Natural killer cell (primary cell): Measurements from ENCODE around the gene RAB21. TPM values are rescaled to one million over a fixed set of nuclear protein-coding genes. Genes with fewer than 3 reads are reported as not detected.
A peak's percentile ranks its signal among the peaks of the same experiment; 100 is the strongest.

ENCODE experiments used
- ATAC-seq, 3 donors: fragments of 150-1000 bp in 2 of 3; fragments of 200-7000 bp in 1 of 3; cut with Tn5 transposase; 1 replicate in 1 of 3; 2 replicates in 2 of 3; pipeline ENCODE4 v1.10.0; 2021; ENCODE audit warnings: mild to moderate bottlenecking in 2 of 3, moderate library complexity in 2 of 3
- DNase-seq, 2 donors: peaks; one replicate each; pipeline versions ENCODE4 v3.0.0 to v3.0.0-alpha.2; 2013 to 2021; ENCODE audit warnings: mixed read lengths in 1 of 2
- H3K27ac ChIP-seq: one replicate; pipeline ENCODE4 v1.5.1; 2013; ENCODE audit warnings: mild to moderate bottlenecking, low read length
- H3K27me3 ChIP-seq: one replicate; pipeline ENCODE4 v1.6.1; 2013; ENCODE audit warnings: low read length; ENCODE audit not compliant: control insufficient read depth, insufficient read depth
- H3K36me3 ChIP-seq: one replicate; pipeline ENCODE4 v1.6.1; 2013; ENCODE audit warnings: low read length; ENCODE audit not compliant: control insufficient read depth, insufficient read depth
- H3K4me1 ChIP-seq: one replicate; pipeline ENCODE4 v1.6.1; 2013; ENCODE audit warnings: low read length; ENCODE audit not compliant: control insufficient read depth, insufficient read depth
- H3K4me3 ChIP-seq: one replicate; pipeline ENCODE4 v1.5.1; 2013; ENCODE audit warnings: low read length
- H3K9me3 ChIP-seq: one replicate; pipeline ENCODE4 v1.6.1; 2013; ENCODE audit warnings: low read length; ENCODE audit not compliant: control insufficient read depth, insufficient read depth
- H3K27ac Mint-ChIP-seq, 2 donors: one replicate each; pipeline ENCODE4 v1.8.0; 2022; ENCODE audit warnings: mild to moderate bottlenecking in 2 of 2, mixed read lengths in 2 of 2, moderate library complexity in 1 of 2
- H3K27me3 Mint-ChIP-seq, 2 donors: one replicate each; pipeline ENCODE4 v1.8.0; 2022; ENCODE audit warnings: low read depth in 2 of 2, mixed read lengths in 2 of 2
- H3K36me3 Mint-ChIP-seq: one replicate; pipeline ENCODE4 v1.8.0; 2022; ENCODE audit warnings: mixed read lengths
- H3K4me1 Mint-ChIP-seq, 2 donors: one replicate each; pipeline ENCODE4 v1.8.0; 2022; ENCODE audit warnings: mixed read lengths in 2 of 2
- H3K4me3 Mint-ChIP-seq: one replicate; pipeline ENCODE4 v1.8.0; 2022; ENCODE audit warnings: mild to moderate bottlenecking, moderate library complexity, mixed read lengths
- H3K9me3 Mint-ChIP-seq, 2 donors: one replicate each; pipeline ENCODE4 v1.8.0; 2022; ENCODE audit warnings: mixed read lengths in 2 of 2
- WGBS: methylation state at CpG from one replicate; pipeline ENCODE4 v1.1.7; 2013; ENCODE audit warnings: missing lambda C conversion rate; ENCODE audit not compliant: insufficient coverage; 5-methylcytosine and 5-hydroxymethylcytosine counted together
- intact Hi-C: fragments of 100-400 bp; cut with micrococcal nuclease; formaldehyde crosslinking; loops from one replicate; pipeline ENCODE4 v1.14.2; 2022
- total RNA-seq, 4 donors: library from RNA; stranded (reverse); fragments of 120-200 nt in 1 of 4; gene quantifications; one replicate each; pipeline versions ENCODE4 v1.2.3 to v1.2.4, GENCODE V29; 2013 to 2022
- TF ChIP-seq, protein P1 (sequence below): fragments of 200-600 bp; IDR thresholded peaks from one replicate; pipeline ENCODE4 v1.8.0; 2022; ENCODE audit warnings: antibody characterized with exemption

RAB21 gene
- total RNA-seq, 3 donors from 2014 or later (not counting 1 experiment from before 2014, with no cell fraction given), result 62.5 to 84.9 (median 68.7) TPM

DNA sequence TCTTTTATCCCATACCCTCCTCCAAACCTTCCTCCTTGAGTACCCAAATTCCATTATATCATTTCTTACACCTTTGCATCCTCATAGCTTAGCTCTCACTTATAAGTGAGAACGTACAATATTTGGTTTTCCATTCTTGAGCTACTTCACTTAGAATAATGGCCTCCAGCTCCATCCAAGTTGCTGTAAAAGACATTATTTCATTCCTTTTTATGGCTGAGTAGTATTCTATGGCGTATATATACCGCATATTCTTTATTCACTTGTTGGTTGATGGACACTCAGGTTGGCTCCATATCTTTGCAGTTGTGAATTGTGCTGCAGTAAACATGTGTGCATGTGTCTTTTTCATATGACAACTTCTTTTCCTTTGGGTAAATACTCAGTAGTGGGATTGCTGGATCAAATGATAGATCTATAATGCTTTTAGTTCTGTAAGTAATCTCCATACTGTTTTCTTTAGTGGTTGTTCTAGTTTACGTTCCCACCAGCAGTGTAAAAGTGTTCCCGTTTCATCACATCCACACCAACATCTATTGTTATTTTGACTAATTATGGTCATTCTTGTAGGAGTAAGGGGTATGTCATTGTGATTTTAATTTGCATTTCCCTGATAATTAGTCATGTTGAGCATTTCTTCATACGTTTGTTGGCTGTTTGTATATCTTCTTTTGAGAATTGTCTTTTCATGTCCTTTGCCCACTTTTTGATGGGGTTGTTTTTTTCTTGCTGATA is 10.1 kb downstream of the RAB21 start:
- H3K4me3 ChIP-seq, result no peak overlapping the region
- WGBS, result 95% methylated on average over 4 of the region's 6 CpGs
- H3K36me3 Mint-ChIP-seq, result peaks cover 12% of the 10 kb centered on the region
- ATAC-seq, result no peak
- H3K4me1 Mint-ChIP-seq, result peaks cover 63 to 67% of the 10 kb centered on the region in 2 donors
- peak overlapping the region; percentile 13 for H3K4me3 Mint-ChIP-seq
- TF ChIP-seq, protein P1, sequence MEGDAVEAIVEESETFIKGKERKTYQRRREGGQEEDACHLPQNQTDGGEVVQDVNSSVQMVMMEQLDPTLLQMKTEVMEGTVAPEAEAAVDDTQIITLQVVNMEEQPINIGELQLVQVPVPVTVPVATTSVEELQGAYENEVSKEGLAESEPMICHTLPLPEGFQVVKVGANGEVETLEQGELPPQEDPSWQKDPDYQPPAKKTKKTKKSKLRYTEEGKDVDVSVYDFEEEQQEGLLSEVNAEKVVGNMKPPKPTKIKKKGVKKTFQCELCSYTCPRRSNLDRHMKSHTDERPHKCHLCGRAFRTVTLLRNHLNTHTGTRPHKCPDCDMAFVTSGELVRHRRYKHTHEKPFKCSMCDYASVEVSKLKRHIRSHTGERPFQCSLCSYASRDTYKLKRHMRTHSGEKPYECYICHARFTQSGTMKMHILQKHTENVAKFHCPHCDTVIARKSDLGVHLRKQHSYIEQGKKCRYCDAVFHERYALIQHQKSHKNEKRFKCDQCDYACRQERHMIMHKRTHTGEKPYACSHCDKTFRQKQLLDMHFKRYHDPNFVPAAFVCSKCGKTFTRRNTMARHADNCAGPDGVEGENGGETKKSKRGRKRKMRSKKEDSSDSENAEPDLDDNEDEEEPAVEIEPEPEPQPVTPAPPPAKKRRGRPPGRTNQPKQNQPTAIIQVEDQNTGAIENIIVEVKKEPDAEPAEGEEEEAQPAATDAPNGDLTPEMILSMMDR, result no peak
- no peak for DNase-seq
- intact Hi-C loops, result no loop called here
- no peaks in the 10 kb centered on the region for H3K27me3 Mint-ChIP-seq
- H3K27me3 ChIP-seq, result no peaks in the 10 kb centered on the region
- peaks cover 6% of the 10 kb centered on the region for H3K36me3 ChIP-seq
- no peak overlapping the region for H3K27ac Mint-ChIP-seq
- H3K9me3 ChIP-seq, result peaks cover 15% of the 10 kb centered on the region
- no peaks in the 10 kb centered on the region for H3K4me1 ChIP-seq
- H3K9me3 Mint-ChIP-seq, result peaks cover 0 to 3% of the 10 kb centered on the region in 2 donors
- no peak overlapping the region for H3K27ac ChIP-seq

DNA sequence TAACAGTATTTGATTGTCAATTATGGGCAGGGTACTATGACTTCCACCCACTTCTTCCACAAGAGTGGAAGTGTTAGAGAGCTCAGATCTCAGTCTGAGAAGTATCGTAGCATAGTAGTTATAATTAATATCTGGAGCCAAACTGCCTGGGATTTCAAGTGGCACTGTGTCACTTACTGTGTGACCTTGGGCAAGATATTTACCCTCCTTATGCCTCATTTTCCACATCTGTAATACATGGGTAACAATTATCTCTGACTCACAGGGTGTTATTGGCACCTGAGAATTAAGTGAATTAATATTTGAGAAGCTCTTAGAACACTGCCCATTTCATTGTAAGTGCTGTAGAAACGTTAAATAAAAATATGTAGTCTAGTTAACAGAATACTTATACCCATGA is 11.5 kb downstream of the RAB21 start:
- no peaks in the 10 kb centered on the region for H3K27me3 Mint-ChIP-seq
- H3K36me3 Mint-ChIP-seq, result no peaks in the 10 kb centered on the region
- H3K4me1 Mint-ChIP-seq, result peaks cover 52 to 59% of the 10 kb centered on the region in 2 donors
- intact Hi-C loops, result no loop called here
- no peaks in the 10 kb centered on the region for H3K9me3 Mint-ChIP-seq
- ATAC-seq (no peak), DNase-seq (no peak)
- Histone ChIP-seq H3K27ac (no peak overlapping the region), H3K9me3 (peaks cover 7% of the 10 kb centered on the region), H3K4me1 (no peaks in the 10 kb centered on the region), H3K4me3 (no peak overlapping the region), H3K36me3 (peaks cover 8% of the 10 kb centered on the region), H3K27me3 (no peaks in the 10 kb centered on the region)
- no peak overlapping the region for H3K27ac Mint-ChIP-seq
- TF ChIP-seq, protein P1, result no peak
- H3K4me3 Mint-ChIP-seq, result no peak overlapping the region
- 67% methylated on average over 1 of the region's 2 CpGs for WGBS

DNA sequence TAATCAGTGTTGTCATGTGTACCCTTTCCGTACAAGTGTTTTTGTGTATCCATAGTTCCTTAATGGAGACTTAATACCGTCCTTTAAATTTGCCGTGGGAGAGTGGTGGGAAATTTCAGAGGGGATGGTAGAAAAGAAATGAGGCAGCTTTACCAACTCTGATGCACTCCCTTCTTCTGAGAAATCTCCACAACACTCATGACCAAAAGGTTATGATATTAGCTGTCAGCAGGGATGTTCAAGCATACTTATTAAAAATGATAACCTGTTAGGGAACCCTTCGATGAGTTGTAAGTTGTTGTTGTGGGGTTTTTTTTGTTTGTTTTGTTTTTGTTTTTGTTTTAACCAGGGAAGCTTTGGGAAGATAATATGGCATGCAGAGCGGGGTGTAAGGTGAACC is 12.5 kb downstream of the RAB21 start:
- H3K36me3 Mint-ChIP-seq, result no peaks in the 10 kb centered on the region
- H3K4me3 Mint-ChIP-seq, result no peak overlapping the region

More for the DNA sequence above, 12.5 kb downstream of the RAB21 start:
- peak overlapping the region in 1 of 2 donors; percentile 9 for H3K27ac Mint-ChIP-seq
- H3K27me3 Mint-ChIP-seq, result no peaks in the 10 kb centered on the region
- no peak overlapping the region for H3K27ac ChIP-seq
- peaks cover 14% of the 10 kb centered on the region for H3K36me3 ChIP-seq
- H3K9me3 ChIP-seq, result peaks cover 5% of the 10 kb centered on the region
- no peak for ATAC-seq
- H3K4me1 ChIP-seq, result no peaks in the 10 kb centered on the region
- H3K9me3 Mint-ChIP-seq, result no peaks in the 10 kb centered on the region
- no peak overlapping the region for H3K4me3 ChIP-seq
- no peaks in the 10 kb centered on the region for H3K27me3 ChIP-seq
- no peak for DNase-seq
- TF ChIP-seq, protein P1, result no peak
- intact Hi-C loops, result no loop called here
- peaks cover 50 to 61% of the 10 kb centered on the region in 2 donors for H3K4me1 Mint-ChIP-seq
- 75% methylated on average over 3 of the region's 5 CpGs for WGBS
